H1 (cell line): Measurements from ENCODE around the gene CPD. TPM values are rescaled to one million over a fixed set of nuclear protein-coding genes. Genes with fewer than 3 reads are reported as not detected.

Source experiments
- PHF8 ChIP-seq: fragments of 200-600 bp; sonication (generic); conservative IDR thresholded peaks from 2 replicates; pipeline ENCODE4 v1.7.1; 2012; ENCODE audit warnings: low read depth, mild to moderate bottlenecking, inconsistent platforms, low read length, moderate library complexity
- USF2 ChIP-seq: IDR thresholded peaks from 2 replicates; pipeline ENCODE4 v1.6.1; 2011; ENCODE audit warnings: low read length, improper control_type of control experiment
- polyA plus RNA-seq, 7 experiments: library from polyadenylated mRNA; depleted of rRNA in 3 of 7; stranded (reverse) in 5 of 7; unstranded in 2 of 7; fragments of >200 nt in 5 of 7; fragments of 200-250 nt in 2 of 7; gene quantifications; 1 replicate in 5 of 7; 2 replicates in 1 of 7; 4 replicates in 1 of 7; pipeline versions ENCODE4 v1.2.1 to v1.2.3, GENCODE V29; 2011 to 2013; ENCODE audit warnings: missing spikeins in 2 of 7, mixed read lengths in 2 of 7
- total RNA-seq: library from RNA; stranded (reverse); fragmentation: NEBNext Ultra II Directional; extraction: Animal tissue kit (Norgen Biotek cat#: 25700); gene quantifications from 2 replicates; pipeline ENCODE4 v1.2.1, GENCODE V29; 2021

CPD gene
- total and polyA plus RNA-seq, 2 of the 8 experiments (the other 6 are each of a cell fraction or from before 2014, with no cell fraction given), result 8.6 to 46.2 TPM

GRCh38 chr17:30424471-30424870 is 45.7 kb downstream of the CPD start (continued):
- TF ChIP-seq USF2, result no peak
- no peak for TF ChIP-seq PHF8
